ENCODE data around the gene C1QTNF1.

Gene C1QTNF1

DNA sequence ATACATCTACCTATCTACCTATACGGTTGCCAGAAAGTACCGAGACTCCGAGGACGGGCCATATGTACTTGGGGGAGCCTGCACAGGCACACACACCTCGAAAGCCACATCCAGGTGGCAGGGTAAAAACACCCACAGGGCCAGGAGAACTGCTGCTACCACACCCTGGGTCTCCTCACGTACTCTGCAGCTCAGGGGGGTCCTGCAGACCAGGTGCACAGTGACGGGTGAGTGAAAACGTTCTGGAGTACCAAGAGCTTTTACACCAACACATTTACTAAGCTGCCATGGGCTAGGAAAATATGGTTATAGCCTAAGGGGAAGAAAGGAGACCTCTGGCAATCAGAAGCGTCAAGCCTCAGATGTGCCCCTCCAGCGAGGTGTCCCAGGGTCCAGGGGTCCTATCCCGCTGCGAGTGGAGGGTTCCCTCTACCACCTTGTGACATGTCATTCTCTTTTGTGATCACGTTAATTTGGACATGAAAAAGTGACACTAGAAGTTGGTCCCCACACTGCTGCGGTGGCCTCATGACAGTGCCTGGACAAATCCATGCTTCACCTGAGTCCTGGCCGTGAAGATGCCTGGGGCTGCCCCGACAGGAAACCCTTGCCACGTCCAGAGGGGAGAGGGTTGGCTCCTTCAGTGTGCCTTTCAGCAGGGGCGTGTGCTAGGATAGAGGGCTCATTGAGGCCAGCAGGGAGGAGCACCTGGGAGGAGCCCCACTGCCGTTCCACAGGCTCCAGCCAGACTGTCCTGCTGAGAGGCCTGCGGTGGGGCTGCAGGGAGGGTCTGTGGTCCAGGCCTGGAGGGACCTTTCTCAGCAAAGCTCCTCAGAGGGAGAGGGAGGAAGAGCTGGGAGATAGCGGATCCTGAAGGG is 16.2 kb upstream of the C1QTNF1 start:
- no peak for TF ChIP-seq CTCF (IDR thresholded peaks at IDR 0.05; ENCODE audit: low read depth, low read length)
- no peak overlapping the region for H3K4me3 ChIP-seq (replicated peaks in 1 of 2; ENCODE audit: low read depth in 2 of 2, low read length in 2 of 2)

GRCh38 chr17:79008666-79009387 is 15.1 kb upstream of the C1QTNF1 start:
- DNase-seq (ENCODE audit: low read depth in 2 of 2), result no peak
- peak overlapping the region; percentile 74 to 83 for H3K4me3 ChIP-seq (replicated peaks in 1 of 2; ENCODE audit: low read depth in 2 of 2, low read length in 2 of 2)
- TF ChIP-seq CTCF (IDR thresholded peaks at IDR 0.05; ENCODE audit: low read depth, low read length), result no peak

More for the DNA sequence above, 16.2 kb upstream of the C1QTNF1 start:
- DNase-seq (ENCODE audit: low read depth in 2 of 2), result no peak

DNA sequence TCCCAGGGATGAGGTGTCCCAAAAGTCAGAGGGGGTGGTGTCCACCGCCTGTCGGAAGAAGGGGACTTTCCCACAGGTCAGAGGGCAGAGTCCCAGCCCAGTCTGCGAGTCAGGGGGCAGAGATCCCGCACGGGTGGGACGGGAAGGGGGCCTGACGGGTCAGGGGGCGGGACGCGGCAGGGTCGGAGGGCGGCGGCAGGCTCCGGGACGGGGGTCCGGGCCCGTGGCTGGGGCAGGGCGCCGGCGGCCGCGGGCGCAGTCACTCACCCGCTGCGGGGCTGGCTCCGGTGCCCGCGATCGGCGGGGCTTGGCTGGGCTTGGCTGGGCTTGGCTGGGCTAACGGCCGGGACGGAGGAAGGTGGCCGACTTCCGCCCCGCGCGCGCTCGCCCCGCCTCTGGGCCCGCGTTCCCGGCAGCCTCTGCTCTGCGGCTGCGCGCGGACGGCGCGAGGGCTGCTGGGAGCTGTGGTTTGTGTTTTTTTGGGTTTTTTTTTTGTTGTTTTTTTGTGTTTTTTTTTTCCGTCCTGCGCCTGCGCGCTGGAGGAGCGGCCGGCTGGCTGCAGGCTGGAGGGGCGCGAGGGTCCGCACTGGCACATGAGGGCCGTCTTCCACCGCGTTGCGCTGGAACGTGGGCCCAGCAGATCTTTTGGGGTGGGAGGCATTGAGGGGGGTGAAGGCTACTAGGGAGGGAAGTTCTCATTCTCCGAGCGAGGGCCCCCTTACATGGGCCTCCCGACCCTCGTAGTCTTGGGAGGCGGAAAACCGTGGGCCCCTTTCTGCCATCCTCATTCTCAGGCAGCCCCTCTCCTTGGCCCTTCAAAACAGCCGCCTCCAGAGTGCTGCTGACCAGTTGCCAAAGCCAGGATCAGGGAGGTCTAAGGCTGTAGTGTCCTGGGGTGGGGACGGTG is 14.3 kb upstream of the C1QTNF1 start, which contains the start of gene CANT1:
Gene CANT1, minus strand, starts transcription at position 368 of the 907 bp plus-strand sequence. CDS start 12,142 bp downstream, outside the sequence.
- peak; percentile 84 to 91 for DNase-seq (ENCODE audit: low read depth in 2 of 2)
- no peak for TF ChIP-seq CTCF (IDR thresholded peaks at IDR 0.05; ENCODE audit: low read depth, low read length)
- H3K4me3 ChIP-seq (replicated peaks in 1 of 2; ENCODE audit: low read depth in 2 of 2, low read length in 2 of 2), result peak within 1 kb of the TSS; percentile 74 to 83

- H3K4me3 ChIP-seq (replicated peaks in 1 of 2; ENCODE audit: low read depth in 2 of 2, low read length in 2 of 2), result no peak overlapping the region
- TF ChIP-seq CTCF (IDR thresholded peaks at IDR 0.05; ENCODE audit: low read depth, low read length), result no peak
- no peak for DNase-seq (ENCODE audit: low read depth in 2 of 2)
These were observed 13.7 kb upstream of the C1QTNF1 start for GRCh38 chr17:79010304-79010646.

DNA sequence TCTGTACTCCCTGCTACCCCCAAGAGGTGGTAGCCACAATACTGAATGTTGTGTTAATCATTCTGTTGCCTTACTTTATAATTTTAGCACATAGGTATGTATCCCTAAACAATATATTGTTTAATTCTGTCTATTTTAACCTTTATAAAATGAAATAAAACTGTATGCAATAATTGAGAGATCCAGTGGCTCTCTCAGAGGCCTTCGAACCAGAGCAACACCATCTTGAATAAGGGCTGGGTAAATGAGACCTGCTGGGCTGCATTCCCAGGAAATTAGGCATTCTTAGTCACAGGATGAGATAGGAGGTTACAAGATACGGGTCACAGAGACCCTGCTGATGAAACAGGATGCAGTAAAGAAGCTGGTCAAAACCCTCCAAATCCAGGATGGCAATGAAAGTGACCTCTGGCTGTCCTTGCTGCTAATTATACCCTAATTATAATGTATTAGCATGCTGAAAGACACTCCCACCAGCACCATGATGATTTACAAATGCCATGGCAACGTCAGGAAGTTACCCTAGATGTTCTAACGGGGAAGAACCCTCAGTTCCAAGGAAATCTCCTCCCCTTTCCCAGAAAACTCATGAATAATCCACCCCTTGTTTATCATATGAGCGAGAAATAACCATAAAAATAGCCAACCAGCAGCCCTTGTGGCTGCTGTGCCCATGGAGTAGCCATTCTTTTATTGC is 12.4 kb upstream of the C1QTNF1 start:
- H3K4me3 ChIP-seq (replicated peaks in 1 of 2; ENCODE audit: low read depth in 2 of 2, low read length in 2 of 2), result no peak overlapping the region
- TF ChIP-seq CTCF (IDR thresholded peaks at IDR 0.05; ENCODE audit: low read depth, low read length), result no peak
- DNase-seq (ENCODE audit: low read depth in 2 of 2), result peak; percentile 74 to 82

Data from cardiac fibroblast (primary cell).